HG02884 (cell line): Measurements from ENCODE around the gene AP2A1.
"Not testable (repeated sequence)": the region's sequence is repeated elsewhere in the genome, so short reads cannot be mapped to it uniquely, and the experiment has no call there.

Experiments used
- ATAC-seq: cut with Tn5 transposase; IDR thresholded peaks from one replicate; pipeline ENCODE4 v1.9.1; 2021; ENCODE audit warnings: mild to moderate bottlenecking, moderate library complexity; ENCODE audit not compliant: unreplicated experiment

AP2A1 gene

GRCh38 chr19:49766930-49767299, at the start of gene AP2A1:
Gene AP2A1 (plus strand): TSS chr19:49767001. CDS start chr19:49767134, 133 bp downstream.
- ATAC-seq, result no peak

- ATAC-seq, result no peak
Measured at GRCh38 chr19:49718511-49718910, 48.3 kb upstream of the AP2A1 start.

GRCh38 chr19:49718991-49719390, 47.8 kb upstream of the AP2A1 start:
- ATAC-seq, result no peak

GRCh38 chr19:49719420-49719819, 47.4 kb upstream of the AP2A1 start:
- not testable (repeated sequence) for ATAC-seq

- ATAC-seq, result no peak
Measured at GRCh38 chr19:49727217-49728030, 39.4 kb upstream of the AP2A1 start.

GRCh38 chr19:49730166-49730565, 36.6 kb upstream of the AP2A1 start:
- no peak for ATAC-seq

GRCh38 chr19:49738268-49738667, 28.5 kb upstream of the AP2A1 start:
- no peak for ATAC-seq

- ATAC-seq, result no peak
Measured at GRCh38 chr19:49739098-49739497, 27.7 kb upstream of the AP2A1 start.

GRCh38 chr19:49739933-49740332, 26.9 kb upstream of the AP2A1 start:
- no peak for ATAC-seq

GRCh38 chr19:49741210-49741844, 25.5 kb upstream of the AP2A1 start:
- ATAC-seq, result no peak

GRCh38 chr19:49744946-49745381, 21.8 kb upstream of the AP2A1 start:
- no peak for ATAC-seq

- ATAC-seq, result no peak
Measured at GRCh38 chr19:49746206-49746958, 20.4 kb upstream of the AP2A1 start.

GRCh38 chr19:49749055-49749716, 17.6 kb upstream of the AP2A1 start:
- ATAC-seq, result no peak

- ATAC-seq, result no peak
Measured at GRCh38 chr19:49749771-49750170, 17.0 kb upstream of the AP2A1 start.

- ATAC-seq, result no peak
Measured at GRCh38 chr19:49752701-49753100, 14.1 kb upstream of the AP2A1 start.

GRCh38 chr19:49755956-49756355, 10.8 kb upstream of the AP2A1 start:
- ATAC-seq, result no peak

GRCh38 chr19:49758292-49758691, 8.5 kb upstream of the AP2A1 start:
- no peak for ATAC-seq

GRCh38 chr19:49761249-49761624, 5.6 kb upstream of the AP2A1 start:
- no peak for ATAC-seq

GRCh38 chr19:49761625-49762311, 5.0 kb upstream of the AP2A1 start:
- no peak for ATAC-seq

- ATAC-seq, result no peak
Measured at GRCh38 chr19:49763230-49763629, 3.6 kb upstream of the AP2A1 start, which contains the start of gene TSKS. Gene TSKS (minus strand): TSS chr19:49763306. CDS start chr19:49763247, 59 bp downstream.
